RCC 7860 (cell line): ENCODE measurements around the gene PBRM1.

Experiments used
- DNase-seq: peaks from one replicate; pipeline ENCODE4 v3.0.0-alpha.2; 2015; ENCODE audit warnings: low spot score
- FAIRE-seq: peaks from 2 replicates; lab custom pipeline; 2012; peaks lifted over from hg19 to GRCh38; lab: Jason Lieb, UNC

The PBRM1 gene

GRCh38 chr3:52525680-52526561, 159.8 kb downstream of the PBRM1 start:
- FAIRE-seq, result no peak
- no peak for DNase-seq

- FAIRE-seq (no peak), DNase-seq (no peak)
Observed at GRCh38 chr3:52524752-52525679, 160.7 kb downstream of the PBRM1 start.

- no peak for FAIRE-seq
- DNase-seq, result no peak
Observed at GRCh38 chr3:52524258-52524751, 161.4 kb downstream of the PBRM1 start.

- no peak for FAIRE-seq
- DNase-seq, result no peak
Observed at GRCh38 chr3:52523386-52524257, 162.1 kb downstream of the PBRM1 start.

- FAIRE-seq (no peak), DNase-seq (no peak)
Observed at GRCh38 chr3:52522651-52523251, 163.0 kb downstream of the PBRM1 start.

- no peak for DNase-seq
- no peak for FAIRE-seq
Observed at GRCh38 chr3:52521881-52522650, 163.6 kb downstream of the PBRM1 start.

GRCh38 chr3:52521488-52521824, 164.3 kb downstream of the PBRM1 start:
- DNase-seq (no peak), FAIRE-seq (no peak)

GRCh38 chr3:52520716-52521487, 164.8 kb downstream of the PBRM1 start:
- FAIRE-seq, result no peak
- no peak for DNase-seq

- FAIRE-seq (no peak), DNase-seq (no peak)
Observed at GRCh38 chr3:52520141-52520667, 165.5 kb downstream of the PBRM1 start.

- no peak for FAIRE-seq
- DNase-seq, result no peak
Observed at GRCh38 chr3:52519445-52520140, 166.1 kb downstream of the PBRM1 start.

GRCh38 chr3:52518723-52519444, 166.8 kb downstream of the PBRM1 start:
- FAIRE-seq (no peak), DNase-seq (no peak)

- DNase-seq (no peak), FAIRE-seq (no peak)
Observed at GRCh38 chr3:52517796-52518722, 167.7 kb downstream of the PBRM1 start.

GRCh38 chr3:52516509-52517195, 169.1 kb downstream of the PBRM1 start:
- FAIRE-seq, result no peak
- no peak for DNase-seq

- no peak for FAIRE-seq
Observed at GRCh38 chr3:52515192-52515591, 170.5 kb downstream of the PBRM1 start.

GRCh38 chr3:52514576-52514975, 171.1 kb downstream of the PBRM1 start:
- FAIRE-seq (no peak), DNase-seq (no peak)

More at GRCh38 chr3:52515192-52515591, 170.5 kb downstream of the PBRM1 start:
- no peak for DNase-seq

- no peak for FAIRE-seq
- no peak for DNase-seq
Observed at GRCh38 chr3:52513281-52513680, 172.4 kb downstream of the PBRM1 start.
